Activated CD8-positive, alpha-beta memory T cell treated with anti-CD3 and anti-CD28 coated beads, Interleukin-2, amount 50 U/mL, for 48 hours (primary cell): Measurements from ENCODE around the gene THADA.
"Not testable (repeated sequence)": the region's sequence is repeated elsewhere in the genome, so short reads cannot be mapped to it uniquely, and the experiment has no call there.

Experiments used
- DNase-seq: peaks from one replicate; pipeline ENCODE4 v3.0.0-alpha.2; 2020

Gene THADA

GRCh38 chr2:43405829-43406228 is 190.0 kb downstream of the THADA start:
- no peak for DNase-seq

GRCh38 chr2:43402452-43402937 is 193.3 kb downstream of the THADA start:
- DNase-seq = no peak

- no peak for DNase-seq
Observed at GRCh38 chr2:43402002-43402401, 193.8 kb downstream of the THADA start.

GRCh38 chr2:43400508-43400907 is 195.3 kb downstream of the THADA start:
- DNase-seq = no peak

GRCh38 chr2:43399515-43400264 is 196.1 kb downstream of the THADA start:
- no peak for DNase-seq

GRCh38 chr2:43399098-43399497 is 196.7 kb downstream of the THADA start:
- DNase-seq = no peak

- no peak for DNase-seq
Observed at GRCh38 chr2:43397821-43398220, 198.0 kb downstream of the THADA start.

GRCh38 chr2:43397411-43397810 is 198.4 kb downstream of the THADA start:
- no peak for DNase-seq

GRCh38 chr2:43396344-43396743 is 199.5 kb downstream of the THADA start:
- DNase-seq = not testable (repeated sequence)

- DNase-seq = no peak
Observed at GRCh38 chr2:43393918-43394317, 201.9 kb downstream of the THADA start.

- no peak for DNase-seq
Observed at GRCh38 chr2:43391878-43392215, 204.0 kb downstream of the THADA start.

- no peak for DNase-seq
Observed at GRCh38 chr2:43391201-43391877, 204.5 kb downstream of the THADA start.

GRCh38 chr2:43389581-43390466 is 206.0 kb downstream of the THADA start:
- DNase-seq = no peak

GRCh38 chr2:43388371-43388770 is 207.5 kb downstream of the THADA start:
- no peak for DNase-seq

- no peak for DNase-seq
Observed at GRCh38 chr2:43387092-43388062, 208.5 kb downstream of the THADA start.

GRCh38 chr2:43386679-43387078 is 209.2 kb downstream of the THADA start:
- DNase-seq = not testable (repeated sequence)

- DNase-seq = no peak
Observed at GRCh38 chr2:43384143-43384542, 211.7 kb downstream of the THADA start.

GRCh38 chr2:43383533-43383932 is 212.3 kb downstream of the THADA start:
- no peak for DNase-seq

GRCh38 chr2:43379494-43379893 is 216.3 kb downstream of the THADA start:
- DNase-seq = no peak

- no peak for DNase-seq
Observed at GRCh38 chr2:43377327-43377726, 218.5 kb downstream of the THADA start.

GRCh38 chr2:43376523-43377198 is 219.2 kb downstream of the THADA start:
- no peak for DNase-seq
